ENCODE results near the gene NIT1. TPM values are rescaled to one million over a fixed set of nuclear protein-coding genes. Genes with fewer than 3 reads are reported as not detected.
A peak's percentile ranks its signal among the peaks of the same experiment; 100 is the strongest.

The NIT1 gene
- total and polyA plus RNA-seq, 2 experiments from 2014 or later, result 64.6 to 65.9 TPM

DNA sequence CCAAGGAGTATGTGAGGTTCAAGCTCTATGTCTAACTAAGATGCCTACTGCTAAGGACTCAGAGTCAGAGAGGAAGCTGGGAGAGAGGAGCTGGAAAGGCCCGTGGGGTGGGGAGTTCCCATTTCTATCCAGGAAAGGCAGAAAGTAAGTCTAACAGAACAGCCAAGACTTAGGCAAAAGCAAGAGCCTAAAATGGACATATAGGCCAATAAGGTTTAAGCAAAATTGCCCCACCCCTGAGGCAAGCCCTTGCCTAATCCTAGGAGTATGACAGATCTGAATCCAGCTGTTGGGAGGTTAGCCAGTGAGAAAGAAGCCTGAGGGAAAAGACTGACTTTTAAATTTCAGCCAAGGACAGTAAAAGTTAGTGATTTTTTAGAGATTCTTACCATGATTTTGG is 21.4 kb upstream of the NIT1 start:
- peak in 1 of 2 donors; percentile 85 for DNase-seq (ENCODE audit: low read depth in 1 of 2, low spot score in 1 of 2)

DNA sequence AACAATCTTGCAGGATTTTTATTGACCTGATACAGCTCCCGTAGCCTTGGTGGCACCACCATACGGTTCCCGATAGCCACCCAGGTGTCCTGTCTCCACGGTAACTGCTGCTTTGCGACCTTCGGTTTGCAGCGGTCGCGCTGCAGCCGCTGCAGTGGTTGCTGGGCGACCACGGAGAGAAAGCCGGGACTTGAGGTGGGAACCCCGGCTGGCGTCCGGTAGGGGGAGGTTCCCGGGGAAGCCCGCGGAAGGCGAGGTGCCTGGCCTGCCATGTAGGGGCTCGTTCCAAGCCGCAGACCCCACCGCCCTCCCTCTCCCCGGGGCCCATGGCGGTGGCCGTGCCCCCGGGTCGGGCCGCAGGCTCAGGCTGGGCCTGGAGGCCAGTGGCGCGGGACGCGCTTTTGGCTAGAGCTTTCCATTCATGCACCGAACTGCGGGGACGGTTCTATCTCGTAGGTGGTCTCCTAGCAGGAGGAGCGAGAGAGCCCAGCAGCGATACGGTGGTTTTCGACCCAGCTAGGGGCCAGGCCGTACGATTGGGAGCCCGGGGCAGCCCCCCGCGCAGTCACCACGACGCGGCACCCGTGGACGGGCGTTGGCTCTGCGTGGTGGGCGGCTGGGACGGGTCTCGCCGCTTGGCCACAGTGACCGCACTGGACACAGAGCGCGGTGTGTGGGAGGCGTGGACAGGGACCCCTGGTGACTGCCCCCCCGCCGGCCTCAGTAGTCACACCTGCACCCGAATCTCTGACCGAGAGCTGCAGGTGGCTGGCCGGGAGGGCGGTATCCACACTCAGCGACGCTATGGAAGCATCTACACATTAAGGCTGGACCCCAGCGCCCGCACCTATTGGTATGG is 19.5 kb upstream of the NIT1 start, which contains the start of gene KLHDC9:
TSS of gene KLHDC9 (plus strand) at position 152 of the 859 bp plus-strand sequence. CDS start at position 327, 175 bp downstream.
- Histone ChIP-seq H3K4me3 (peak within 1 kb of the TSS; percentile 58), H3K9me3 (ENCODE audit: low read depth) (no peaks in the 10 kb centered on the region), H3K27ac (peak within 1 kb of the TSS; percentile 37), H3K27me3 (peaks cover 3% of the 10 kb centered on the region), H3K4me1 (ENCODE audit: low read depth) (peaks cover 3% of the 10 kb centered on the region), H3K36me3 (peaks cover 16% of the 10 kb centered on the region)
- peak; percentile 69 to 94 for DNase-seq (ENCODE audit: low read depth in 1 of 2, low spot score in 1 of 2)
- TF ChIP-seq, protein P1, sequence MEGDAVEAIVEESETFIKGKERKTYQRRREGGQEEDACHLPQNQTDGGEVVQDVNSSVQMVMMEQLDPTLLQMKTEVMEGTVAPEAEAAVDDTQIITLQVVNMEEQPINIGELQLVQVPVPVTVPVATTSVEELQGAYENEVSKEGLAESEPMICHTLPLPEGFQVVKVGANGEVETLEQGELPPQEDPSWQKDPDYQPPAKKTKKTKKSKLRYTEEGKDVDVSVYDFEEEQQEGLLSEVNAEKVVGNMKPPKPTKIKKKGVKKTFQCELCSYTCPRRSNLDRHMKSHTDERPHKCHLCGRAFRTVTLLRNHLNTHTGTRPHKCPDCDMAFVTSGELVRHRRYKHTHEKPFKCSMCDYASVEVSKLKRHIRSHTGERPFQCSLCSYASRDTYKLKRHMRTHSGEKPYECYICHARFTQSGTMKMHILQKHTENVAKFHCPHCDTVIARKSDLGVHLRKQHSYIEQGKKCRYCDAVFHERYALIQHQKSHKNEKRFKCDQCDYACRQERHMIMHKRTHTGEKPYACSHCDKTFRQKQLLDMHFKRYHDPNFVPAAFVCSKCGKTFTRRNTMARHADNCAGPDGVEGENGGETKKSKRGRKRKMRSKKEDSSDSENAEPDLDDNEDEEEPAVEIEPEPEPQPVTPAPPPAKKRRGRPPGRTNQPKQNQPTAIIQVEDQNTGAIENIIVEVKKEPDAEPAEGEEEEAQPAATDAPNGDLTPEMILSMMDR (IDR thresholded peaks at IDR 0.05; ENCODE audit: low read depth, low read length), result peak; percentile 7

More for the DNA sequence above, 21.4 kb upstream of the NIT1 start:
- Histone ChIP-seq H3K27me3 (peaks cover 3% of the 10 kb centered on the region), H3K27ac (no peak overlapping the region), H3K4me1 (ENCODE audit: low read depth) (peaks cover 3% of the 10 kb centered on the region), H3K9me3 (ENCODE audit: low read depth) (no peaks in the 10 kb centered on the region), H3K4me3 (no peak overlapping the region), H3K36me3 (peaks cover 7% of the 10 kb centered on the region)
- TF ChIP-seq, protein P1 (IDR thresholded peaks at IDR 0.05; ENCODE audit: low read depth, low read length), result no peak

DNA sequence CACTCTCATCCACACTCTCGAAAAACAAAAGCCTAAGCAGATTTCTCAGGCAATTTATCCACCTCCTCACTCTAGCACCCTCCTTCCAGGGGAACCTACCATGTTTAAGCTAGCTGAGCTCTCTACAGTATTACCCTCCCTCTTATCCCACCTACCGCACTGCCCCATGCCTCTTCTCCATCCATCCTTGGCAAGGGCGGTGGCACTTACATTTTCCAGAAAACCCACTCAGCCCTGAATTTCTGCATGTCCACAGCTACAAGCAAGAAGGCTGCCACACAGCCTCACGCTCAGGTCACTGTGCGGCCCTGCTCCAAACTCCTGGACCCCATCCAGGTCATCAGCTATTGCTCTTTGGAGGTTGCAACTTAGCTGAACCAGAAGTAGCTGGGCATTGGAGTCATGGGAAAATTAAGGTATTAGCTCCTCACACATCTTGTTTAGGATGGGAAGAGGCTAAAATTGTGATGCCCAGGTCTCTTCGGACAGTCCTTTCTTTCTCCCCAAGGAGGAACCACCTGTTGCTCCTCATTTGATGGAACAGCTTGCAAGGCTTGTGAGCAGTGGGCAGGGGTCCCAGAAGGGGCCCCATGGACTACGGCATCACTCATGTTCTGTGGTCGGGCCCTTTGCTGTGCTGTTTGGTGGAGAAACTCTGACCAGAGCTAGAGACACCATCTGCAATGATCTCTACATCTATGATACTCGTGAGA is 18.7 kb upstream of the NIT1 start:
- H3K27me3 ChIP-seq, result peaks cover 3% of the 10 kb centered on the region
- no peak overlapping the region for H3K27ac ChIP-seq
- peak overlapping the region; percentile 58 for H3K4me3 ChIP-seq
- DNase-seq (ENCODE audit: low read depth in 1 of 2, low spot score in 1 of 2), result no peak
- peaks cover 16% of the 10 kb centered on the region for H3K36me3 ChIP-seq
- peaks cover 3% of the 10 kb centered on the region for H3K4me1 ChIP-seq (ENCODE audit: low read depth)
- TF ChIP-seq, protein P1 (IDR thresholded peaks at IDR 0.05; ENCODE audit: low read depth, low read length), result no peak
- H3K9me3 ChIP-seq (ENCODE audit: low read depth), result no peaks in the 10 kb centered on the region

DNA sequence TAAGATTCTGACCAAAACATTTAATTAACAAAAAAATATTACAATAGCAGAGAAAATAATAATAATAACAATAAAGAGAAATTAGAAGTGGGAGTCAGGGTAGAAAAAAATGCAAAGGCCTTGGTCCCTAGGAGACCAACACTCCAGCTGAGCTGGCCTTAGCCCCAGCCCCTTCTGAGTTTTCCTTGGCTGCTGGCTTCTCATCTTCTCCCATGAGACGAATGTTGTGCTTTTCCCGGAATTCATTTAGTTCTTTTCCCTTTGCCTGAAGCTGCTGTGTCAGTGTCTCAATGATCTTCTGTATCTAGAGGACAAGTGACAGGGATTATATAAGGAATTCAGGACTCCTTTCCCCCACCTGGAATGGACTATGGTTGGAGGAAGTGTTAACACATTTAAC is 17.3 kb upstream of the NIT1 start:
- no peak overlapping the region for H3K27ac ChIP-seq
- TF ChIP-seq, protein P1 (IDR thresholded peaks at IDR 0.05; ENCODE audit: low read depth, low read length), result no peak
- no peak for DNase-seq (ENCODE audit: low read depth in 1 of 2, low spot score in 1 of 2)

DNA sequence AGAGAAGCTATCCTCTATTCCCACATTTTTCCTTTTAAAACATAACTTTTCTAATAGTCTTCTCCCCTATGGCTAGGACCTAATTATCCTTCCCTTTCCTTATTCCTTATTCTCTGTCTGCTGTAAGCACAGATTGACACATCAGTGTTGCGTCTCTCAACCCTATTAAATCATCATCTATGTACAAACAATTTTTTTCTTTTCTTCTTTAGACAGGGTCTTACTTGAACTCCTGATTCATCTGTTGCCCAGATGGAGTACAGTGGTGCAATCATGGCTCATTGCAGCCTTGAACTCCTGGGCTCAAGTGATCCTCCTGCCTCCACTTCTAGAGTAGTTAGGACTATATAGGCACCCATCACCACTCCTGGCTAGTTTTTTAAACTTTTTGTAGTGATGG is 11.5 kb upstream of the NIT1 start:
- H3K4me1 ChIP-seq (ENCODE audit: low read depth), result no peaks in the 10 kb centered on the region
- no peak for DNase-seq (ENCODE audit: low read depth in 1 of 2, low spot score in 1 of 2)
- H3K36me3 ChIP-seq, result peaks cover 10% of the 10 kb centered on the region
- no peaks in the 10 kb centered on the region for H3K9me3 ChIP-seq (ENCODE audit: low read depth)
- H3K4me3 ChIP-seq, result no peak overlapping the region
- TF ChIP-seq, protein P1 (IDR thresholded peaks at IDR 0.05; ENCODE audit: low read depth, low read length), result no peak
- no peaks in the 10 kb centered on the region for H3K27me3 ChIP-seq
- H3K27ac ChIP-seq, result no peak overlapping the region

More for the DNA sequence above, 17.3 kb upstream of the NIT1 start:
- Histone ChIP-seq H3K9me3 (ENCODE audit: low read depth) (no peaks in the 10 kb centered on the region), H3K4me3 (no peak overlapping the region), H3K4me1 (ENCODE audit: low read depth) (peaks cover 3% of the 10 kb centered on the region), H3K36me3 (peaks cover 16% of the 10 kb centered on the region), H3K27me3 (no peaks in the 10 kb centered on the region)

Data from cardiac muscle cell (in vitro differentiated cells and primary cell).